H9 (cell line): ENCODE data around the gene DHRS13. TPM values are rescaled to one million over a fixed set of nuclear protein-coding genes. Genes with fewer than 3 reads are reported as not detected.

ENCODE experiments used
- DNase-seq: peaks from one replicate; pipeline ENCODE4 v3.0.0-alpha.2; 2017
- H2AFZ ChIP-seq: one replicate; pipeline ENCODE4 v1.6.1; 2013; ENCODE audit warnings: mild to moderate bottlenecking, low read length, control low read depth, moderate library complexity
- H2AK5ac ChIP-seq: 2 replicates; pipeline ENCODE4 v1.6.1; 2013; ENCODE audit warnings: low read length, control low read depth, mixed read lengths; ENCODE audit not compliant: insufficient read length
- H2BK120ac ChIP-seq: one replicate; pipeline ENCODE4 v1.6.1; 2013; ENCODE audit warnings: low read depth, mild to moderate bottlenecking, low read length, control low read depth, inconsistent platforms; ENCODE audit not compliant: poor library complexity, severe bottlenecking
- H2BK12ac ChIP-seq: 2 replicates; pipeline ENCODE4 v1.6.1; 2013; ENCODE audit warnings: low read length, control low read depth, mixed read lengths, low read depth; ENCODE audit not compliant: insufficient read length
- H2BK15ac ChIP-seq: 2 replicates; pipeline ENCODE4 v1.6.1; 2013; ENCODE audit warnings: low read depth, low read length, control low read depth
- H2BK20ac ChIP-seq: one replicate; pipeline ENCODE4 v1.6.1; 2013; ENCODE audit warnings: low read depth, mild to moderate bottlenecking, low read length, control low read depth, inconsistent platforms; ENCODE audit not compliant: poor library complexity, severe bottlenecking
- H2BK5ac ChIP-seq: 2 replicates; pipeline ENCODE4 v1.6.1; 2013; ENCODE audit warnings: low read length, control low read depth, mixed read lengths; ENCODE audit not compliant: insufficient read length
- H3K14ac ChIP-seq: 2 replicates; pipeline ENCODE4 v1.6.1; 2013; ENCODE audit warnings: low read length, control low read depth; ENCODE audit not compliant: insufficient read depth
- H3K18ac ChIP-seq: 2 replicates; pipeline ENCODE4 v1.6.1; 2013; ENCODE audit warnings: low read depth, mild to moderate bottlenecking, mixed read lengths, low read length, control low read depth; ENCODE audit not compliant: insufficient read length
- H3K23ac ChIP-seq: 2 replicates; pipeline ENCODE4 v1.6.1; 2013; ENCODE audit warnings: low read length, control low read depth, mixed read lengths, low read depth; ENCODE audit not compliant: insufficient read length
- H3K23me2 ChIP-seq: 2 replicates; pipeline ENCODE4 v1.6.1; 2013; ENCODE audit warnings: low read depth, mild to moderate bottlenecking, mixed read lengths, low read length, control low read depth; ENCODE audit not compliant: insufficient read length, poor library complexity, severe bottlenecking
- H3K27ac ChIP-seq: 2 replicates; pipeline ENCODE4 v1.5.1; 2013; ENCODE audit warnings: low read length, control low read depth, mixed read lengths, low read depth; ENCODE audit not compliant: insufficient read length
- H3K27me3 ChIP-seq: 2 replicates; pipeline ENCODE4 v1.6.1; 2013; ENCODE audit warnings: low read length, control low read depth, inconsistent platforms; ENCODE audit not compliant: insufficient read depth
- H3K4ac ChIP-seq: 2 replicates; pipeline ENCODE4 v1.6.1; 2013; ENCODE audit warnings: low read depth, mild to moderate bottlenecking, control low read depth, inconsistent platforms, low read length, moderate library complexity
- H3K4me1 ChIP-seq: 2 replicates; pipeline ENCODE4 v1.6.1; 2013; ENCODE audit warnings: low read length, control low read depth, inconsistent platforms; ENCODE audit not compliant: insufficient read depth
- H3K4me2 ChIP-seq: 2 replicates; pipeline ENCODE4 v1.6.1; 2013; ENCODE audit warnings: low read length, control low read depth, mixed read lengths; ENCODE audit not compliant: insufficient read length, insufficient read depth
- H3K56ac ChIP-seq: 2 replicates; pipeline ENCODE4 v1.6.1; 2013; ENCODE audit warnings: low read depth, mild to moderate bottlenecking, mixed read lengths, low read length, control low read depth; ENCODE audit not compliant: insufficient read length
- H3K79me1 ChIP-seq: 2 replicates; pipeline ENCODE4 v1.6.1; 2013; ENCODE audit warnings: low read depth, mild to moderate bottlenecking, moderate library complexity, low read length, control low read depth, inconsistent platforms; ENCODE audit not compliant: insufficient read depth, poor library complexity, severe bottlenecking
- H3K79me2 ChIP-seq: 2 replicates; pipeline ENCODE4 v1.6.1; 2013; ENCODE audit warnings: low read length, control low read depth, inconsistent platforms; ENCODE audit not compliant: insufficient read depth
- H3K9ac ChIP-seq: 2 replicates; pipeline ENCODE4 v1.6.1; 2013; ENCODE audit warnings: low read length, control low read depth, mixed read lengths; ENCODE audit not compliant: insufficient read length; ENCODE audit errors: extremely low read depth
- H3K9me3 ChIP-seq: one replicate; pipeline ENCODE4 v1.6.1; 2013; ENCODE audit warnings: low read depth, low read length, inconsistent platforms; ENCODE audit not compliant: control insufficient read depth
- H3T11ph ChIP-seq: one replicate; pipeline ENCODE4 v1.6.1; 2013; ENCODE audit warnings: mild to moderate bottlenecking, low read length, control low read depth, inconsistent platforms
- H4K20me1 ChIP-seq: one replicate; pipeline ENCODE4 v1.6.1; 2013; ENCODE audit not compliant: control insufficient read depth, insufficient read length, insufficient read depth
- H4K5ac ChIP-seq: 2 replicates; pipeline ENCODE4 v1.6.1; 2013; ENCODE audit warnings: low read depth, mild to moderate bottlenecking, mixed read lengths, low read length, control low read depth; ENCODE audit not compliant: insufficient read length
- H4K8ac ChIP-seq: replicated peaks from 2 replicates; pipeline ENCODE4 v1.6.1; 2013; ENCODE audit warnings: low read length, control low read depth, mixed read lengths, low read depth; ENCODE audit not compliant: insufficient read length
- H4K91ac ChIP-seq: 2 replicates; pipeline ENCODE4 v1.6.1; 2013; ENCODE audit warnings: low read depth, mild to moderate bottlenecking, moderate library complexity, mixed read lengths, low read length, control low read depth; ENCODE audit not compliant: insufficient read length
- H3K27ac Mint-ChIP-seq, 3 experiments: 2 replicates in 2 of 3; 3 replicates in 1 of 3; pipeline ENCODE4 v1.8.0; 2020 to 2021; ENCODE audit warnings: mixed read lengths in 3 of 3, mild to moderate bottlenecking in 1 of 3, moderate library complexity in 1 of 3
- H3K27me3 Mint-ChIP-seq: 2 replicates; pipeline ENCODE4 v1.8.0; 2021; ENCODE audit warnings: low read depth, mild to moderate bottlenecking, moderate library complexity, mixed read lengths
- H3K36me3 Mint-ChIP-seq, 3 experiments: 2 replicates in 2 of 3; 3 replicates in 1 of 3; pipeline ENCODE4 v1.8.0; 2020 to 2021; ENCODE audit warnings: low read depth in 3 of 3, mixed read lengths in 3 of 3; ENCODE audit not compliant: insufficient read depth in 1 of 3
- H3K4me1 Mint-ChIP-seq, 2 experiments: 2 replicates each; pipeline ENCODE4 v1.8.0; 2020; ENCODE audit warnings: mixed read lengths in 2 of 2
- H3K4me3 Mint-ChIP-seq, 2 experiments: 2 replicates in 1 of 2; 3 replicates in 1 of 2; pipeline ENCODE4 v1.8.0; 2020 to 2021; ENCODE audit warnings: mild to moderate bottlenecking in 2 of 2, mixed read lengths in 2 of 2, moderate library complexity in 1 of 2
- H3K9me3 Mint-ChIP-seq, 2 experiments: 2 replicates in 1 of 2; 3 replicates in 1 of 2; pipeline ENCODE4 v1.8.0; 2020; ENCODE audit warnings: mild to moderate bottlenecking in 2 of 2, mixed read lengths in 2 of 2, moderate library complexity in 1 of 2
- WGBS: extraction: QIAGEN DNeasy Blood & Tissue Kit; methylation state at CpG from one replicate; pipeline ENCODE4 v1.1.7; 2013; ENCODE audit warnings: missing lambda C conversion rate, low lambda C conversion rate, mixed read lengths; ENCODE audit not compliant: insufficient read length; ENCODE audit errors: extremely low coverage; 5-methylcytosine and 5-hydroxymethylcytosine counted together
- total RNA-seq: library from RNA; stranded (reverse); gene quantifications from 2 replicates; pipeline ENCODE4 v1.2.1, GENCODE V29; 2021
- TF ChIP-seq, protein P1 (sequence below): fragments of 200-600 bp; sonication (generic); conservative IDR thresholded peaks from 3 replicates; pipeline ENCODE4 v1.8.0; 2021; ENCODE audit warnings: antibody characterized with exemption, mild to moderate bottlenecking

Gene DHRS13
- total RNA-seq, 1 experiment from 2014 or later, result 29.6 TPM

DNA sequence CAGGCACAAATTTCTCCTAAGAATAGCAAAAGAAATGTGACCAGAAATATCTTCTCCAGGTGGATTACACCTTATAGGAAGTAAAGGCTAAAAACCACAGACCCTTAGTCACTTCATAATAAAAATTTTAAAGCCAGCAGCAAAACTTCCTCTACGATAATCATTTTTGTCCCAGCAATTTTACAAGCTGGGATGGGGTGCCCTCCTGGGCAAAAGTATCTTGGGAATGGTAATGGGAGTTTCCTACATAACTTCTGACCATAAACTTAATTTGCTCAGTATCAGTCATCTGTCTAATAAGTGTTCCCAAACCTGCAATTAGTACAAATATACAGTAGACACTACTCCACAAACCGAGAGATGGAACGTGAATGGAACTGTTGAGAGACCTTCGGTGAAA lies 45.5 kb upstream of the DHRS13 start:
- Histone ChIP-seq H3K27me3 (no peaks in the 10 kb centered on the region), H4K5ac (no peak overlapping the region), H3K4me1 (peaks cover 7% of the 10 kb centered on the region; the same call in 1 of the 2 replicates), H3K23me2 (peaks cover 11% of the 10 kb centered on the region), H3T11ph (no peak overlapping the region), H3K56ac (no peak overlapping the region), H3K14ac (no peak overlapping the region), H3K23ac (no peak overlapping the region), H4K8ac (no peak overlapping the region), H3K18ac (no peak overlapping the region), H3K4me2 (peak overlapping the region; percentile 91), H2BK12ac (no peak overlapping the region), H3K4ac (no peak overlapping the region), H2AK5ac (no peak overlapping the region), H3K79me1 (no peaks in the 10 kb centered on the region), H3K9ac (peak overlapping the region; percentile 83), H3K9me3 (no peaks in the 10 kb centered on the region), H2BK20ac (no peak overlapping the region), H4K91ac (no peak overlapping the region), H3K79me2 (peaks cover 54% of the 10 kb centered on the region), H3K27ac (peak overlapping the region; percentile 31), H2AFZ (no peak overlapping the region), H2BK15ac (no peak overlapping the region), H2BK5ac (no peak overlapping the region), H2BK120ac (no peak overlapping the region), H4K20me1 (no peaks in the 10 kb centered on the region)
- Mint-ChIP-seq H3K4me3 (peak overlapping the region; percentile 92 to 96), H3K4me1 (peaks cover 22% of the 10 kb centered on the region in 2 experiments), H3K27ac (peak overlapping the region; percentile 81 to 99 (median 97); a peak in 6 of 7 replicates), H3K9me3 (no peaks in the 10 kb centered on the region), H3K27me3 (no peaks in the 10 kb centered on the region; the same call in 1 of the 2 replicates), H3K36me3 (peaks cover 16 to 53% (median 44%) of the 10 kb centered on the region in 3 experiments; a peak in 6 of 7 replicates)
- TF ChIP-seq, protein P1, sequence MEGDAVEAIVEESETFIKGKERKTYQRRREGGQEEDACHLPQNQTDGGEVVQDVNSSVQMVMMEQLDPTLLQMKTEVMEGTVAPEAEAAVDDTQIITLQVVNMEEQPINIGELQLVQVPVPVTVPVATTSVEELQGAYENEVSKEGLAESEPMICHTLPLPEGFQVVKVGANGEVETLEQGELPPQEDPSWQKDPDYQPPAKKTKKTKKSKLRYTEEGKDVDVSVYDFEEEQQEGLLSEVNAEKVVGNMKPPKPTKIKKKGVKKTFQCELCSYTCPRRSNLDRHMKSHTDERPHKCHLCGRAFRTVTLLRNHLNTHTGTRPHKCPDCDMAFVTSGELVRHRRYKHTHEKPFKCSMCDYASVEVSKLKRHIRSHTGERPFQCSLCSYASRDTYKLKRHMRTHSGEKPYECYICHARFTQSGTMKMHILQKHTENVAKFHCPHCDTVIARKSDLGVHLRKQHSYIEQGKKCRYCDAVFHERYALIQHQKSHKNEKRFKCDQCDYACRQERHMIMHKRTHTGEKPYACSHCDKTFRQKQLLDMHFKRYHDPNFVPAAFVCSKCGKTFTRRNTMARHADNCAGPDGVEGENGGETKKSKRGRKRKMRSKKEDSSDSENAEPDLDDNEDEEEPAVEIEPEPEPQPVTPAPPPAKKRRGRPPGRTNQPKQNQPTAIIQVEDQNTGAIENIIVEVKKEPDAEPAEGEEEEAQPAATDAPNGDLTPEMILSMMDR, result no peak
- no peak for DNase-seq
- no CpG with 5 or more reads among the region's 4 CpGs for WGBS
